Effector memory CD8-positive, alpha-beta T cell (primary cell): ENCODE measurements around the gene CABP7.

ENCODE experiments used
- ATAC-seq: fragments of 150-1000 bp; cut with Tn5 transposase; replicated peaks from 2 replicates; pipeline ENCODE4 v1.10.0; 2021; ENCODE audit warnings: mild to moderate bottlenecking, moderate library complexity
- DNase-seq, 3 experiments: peaks; one replicate each; pipeline ENCODE4 v3.0.0; 2021
- H3K27ac Mint-ChIP-seq, 2 donors: one replicate each; pipeline ENCODE4 v1.8.0; 2022; ENCODE audit warnings: mild to moderate bottlenecking in 2 of 2, mixed read lengths in 2 of 2, moderate library complexity in 2 of 2
- H3K27me3 Mint-ChIP-seq, 2 donors: one replicate each; pipeline ENCODE4 v1.8.0; 2022; ENCODE audit warnings: mixed read lengths in 2 of 2
- H3K36me3 Mint-ChIP-seq: one replicate; pipeline ENCODE4 v1.8.0; 2022; ENCODE audit warnings: mild to moderate bottlenecking, moderate library complexity, mixed read lengths; ENCODE audit not compliant: insufficient read depth
- H3K4me1 Mint-ChIP-seq, 2 donors: one replicate each; pipeline ENCODE4 v1.8.0; 2022; ENCODE audit warnings: low read depth in 2 of 2, mixed read lengths in 2 of 2
- H3K4me3 Mint-ChIP-seq, 2 donors: one replicate each; pipeline ENCODE4 v1.8.0; 2022; ENCODE audit warnings: mild to moderate bottlenecking in 2 of 2, mixed read lengths in 2 of 2, moderate library complexity in 2 of 2
- H3K9me3 Mint-ChIP-seq, 2 donors: one replicate each; pipeline ENCODE4 v1.8.0; 2022; ENCODE audit warnings: mixed read lengths in 2 of 2
- total RNA-seq, 9 experiments: gene quantifications; one replicate each; lab custom pipeline; 2026; lab: John Stamatoyannopoulos, UW

CABP7 gene
- 0.07 to 0.67 (median 0.17) reads per million in 9 experiments for total RNA-seq

- Mint-ChIP-seq H3K36me3 (peaks cover 7% of the 10 kb centered on the region), H3K27me3 (peaks cover 44 to 80% of the 10 kb centered on the region in 2 donors), H3K27ac (no peak within 1 kb of the TSS), H3K4me3 (peak within 1 kb of the TSS; percentile 45 to 68), H3K9me3 (no peaks in the 10 kb centered on the region), H3K4me1 (peaks cover 4 to 6% of the 10 kb centered on the region in 2 donors)
- no peak for ATAC-seq
- no peak for DNase-seq
These were observed at the start of gene CABP7 for GRCh38 chr22:29719899-29720645. Gene CABP7 (plus strand): TSS chr22:29720003. CDS start chr22:29720425, 422 bp downstream.

GRCh38 chr22:29670626-29671025 is 49.2 kb upstream of the CABP7 start:
- H3K4me1 Mint-ChIP-seq = no peaks in the 10 kb centered on the region
- ATAC-seq = no peak
- no peak overlapping the region for H3K4me3 Mint-ChIP-seq

GRCh38 chr22:29673361-29674066 is 46.3 kb upstream of the CABP7 start:
- peak overlapping the region in 1 of 2 donors; percentile 44 for H3K27ac Mint-ChIP-seq

More at GRCh38 chr22:29670626-29671025, 49.2 kb upstream of the CABP7 start:
- Mint-ChIP-seq H3K27ac (no peak overlapping the region), H3K9me3 (no peaks in the 10 kb centered on the region), H3K36me3 (peaks cover 50% of the 10 kb centered on the region), H3K27me3 (no peaks in the 10 kb centered on the region)
- no peak for DNase-seq

GRCh38 chr22:29674121-29674520 is 45.7 kb upstream of the CABP7 start:
- Mint-ChIP-seq H3K36me3 (peaks cover 60% of the 10 kb centered on the region), H3K4me1 (no peaks in the 10 kb centered on the region), H3K9me3 (no peaks in the 10 kb centered on the region), H3K27me3 (no peaks in the 10 kb centered on the region), H3K27ac (peak overlapping the region in 1 of 2 donors; percentile 44), H3K4me3 (no peak overlapping the region)
- ATAC-seq (no peak), DNase-seq (no peak)

More at GRCh38 chr22:29673361-29674066, 46.3 kb upstream of the CABP7 start:
- DNase-seq (no peak), ATAC-seq (no peak)
- no peaks in the 10 kb centered on the region for H3K4me1 Mint-ChIP-seq
- H3K27me3 Mint-ChIP-seq = no peaks in the 10 kb centered on the region
- H3K4me3 Mint-ChIP-seq = no peak overlapping the region
- H3K9me3 Mint-ChIP-seq = no peaks in the 10 kb centered on the region
- peaks cover 61% of the 10 kb centered on the region for H3K36me3 Mint-ChIP-seq

DNA sequence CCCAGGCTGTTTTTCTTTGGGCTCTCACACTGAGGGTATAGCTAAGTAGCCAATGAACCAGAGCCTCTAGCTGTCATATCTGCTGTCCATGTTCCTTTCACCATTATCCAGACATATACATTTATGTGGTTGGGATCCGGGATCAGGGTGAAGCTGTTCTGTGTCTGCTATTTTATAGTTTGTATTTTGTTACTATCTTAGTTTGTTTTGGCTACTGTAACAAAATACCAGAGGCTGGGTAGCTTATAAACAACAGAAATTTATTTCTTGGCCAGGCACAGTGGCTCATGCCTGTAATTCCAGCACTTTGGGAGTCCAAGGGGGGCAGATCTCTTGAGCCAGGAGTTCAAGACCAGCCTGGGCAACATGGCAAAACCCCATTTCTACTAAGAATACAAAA is 40.5 kb upstream of the CABP7 start:
- H3K27ac Mint-ChIP-seq = no peak overlapping the region
- H3K4me3 Mint-ChIP-seq = no peak overlapping the region
- no peaks in the 10 kb centered on the region for H3K27me3 Mint-ChIP-seq
- peaks cover 54% of the 10 kb centered on the region for H3K36me3 Mint-ChIP-seq
- ATAC-seq = no peak
- DNase-seq = no peak
- no peaks in the 10 kb centered on the region for H3K4me1 Mint-ChIP-seq
- H3K9me3 Mint-ChIP-seq = no peaks in the 10 kb centered on the region

DNA sequence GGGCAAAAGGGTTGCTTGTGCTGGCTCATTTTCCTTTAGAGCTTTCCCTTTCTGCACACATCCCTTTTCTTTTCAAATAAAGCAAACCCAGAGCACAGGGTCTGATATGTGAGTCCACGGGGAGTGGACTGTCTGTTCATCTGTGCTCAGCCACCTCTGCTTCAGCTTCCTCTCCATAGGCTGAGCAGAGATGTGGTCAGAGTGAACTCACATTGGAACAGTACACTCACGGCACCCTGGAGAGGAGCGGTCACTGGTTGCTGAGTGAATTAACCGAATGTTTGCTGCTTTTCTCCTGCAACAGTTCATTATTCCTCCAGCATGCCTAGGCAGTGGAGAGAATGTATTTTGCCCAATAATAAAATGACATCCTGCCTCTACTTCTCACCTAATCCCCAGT is 36.3 kb upstream of the CABP7 start:
- H3K36me3 Mint-ChIP-seq = peaks cover 35% of the 10 kb centered on the region

GRCh38 chr22:29684244-29684643 is 35.6 kb upstream of the CABP7 start:
- ATAC-seq (no peak), DNase-seq (no peak)
- Mint-ChIP-seq H3K27ac (no peak overlapping the region), H3K9me3 (no peaks in the 10 kb centered on the region), H3K36me3 (peaks cover 32% of the 10 kb centered on the region), H3K4me1 (no peaks in the 10 kb centered on the region), H3K4me3 (no peak overlapping the region), H3K27me3 (no peaks in the 10 kb centered on the region)

More for the DNA sequence above, 36.3 kb upstream of the CABP7 start:
- Mint-ChIP-seq H3K9me3 (no peaks in the 10 kb centered on the region), H3K27me3 (no peaks in the 10 kb centered on the region), H3K27ac (no peak overlapping the region), H3K4me3 (no peak overlapping the region), H3K4me1 (no peaks in the 10 kb centered on the region)
- ATAC-seq = no peak
- no peak for DNase-seq

- DNase-seq = no peak
- ATAC-seq = no peak
- H3K4me1 Mint-ChIP-seq = no peaks in the 10 kb centered on the region
- no peak overlapping the region for H3K4me3 Mint-ChIP-seq
- H3K27me3 Mint-ChIP-seq = no peaks in the 10 kb centered on the region
- peaks cover 14% of the 10 kb centered on the region for H3K36me3 Mint-ChIP-seq
- H3K9me3 Mint-ChIP-seq = no peaks in the 10 kb centered on the region
- peak overlapping the region in 1 of 2 donors; percentile 65 for H3K27ac Mint-ChIP-seq
These were observed 30.5 kb upstream of the CABP7 start for GRCh38 chr22:29689206-29689879.

GRCh38 chr22:29689880-29690213 is 30.0 kb upstream of the CABP7 start:
- DNase-seq (peak in 1 of 3 experiments; percentile 24), ATAC-seq (no peak)
- H3K4me1 Mint-ChIP-seq = no peaks in the 10 kb centered on the region
- no peaks in the 10 kb centered on the region for H3K9me3 Mint-ChIP-seq
- peak overlapping the region in 1 of 2 donors; percentile 65 for H3K27ac Mint-ChIP-seq
- H3K36me3 Mint-ChIP-seq = peaks cover 12% of the 10 kb centered on the region
- no peak overlapping the region for H3K4me3 Mint-ChIP-seq
- H3K27me3 Mint-ChIP-seq = no peaks in the 10 kb centered on the region

DNA sequence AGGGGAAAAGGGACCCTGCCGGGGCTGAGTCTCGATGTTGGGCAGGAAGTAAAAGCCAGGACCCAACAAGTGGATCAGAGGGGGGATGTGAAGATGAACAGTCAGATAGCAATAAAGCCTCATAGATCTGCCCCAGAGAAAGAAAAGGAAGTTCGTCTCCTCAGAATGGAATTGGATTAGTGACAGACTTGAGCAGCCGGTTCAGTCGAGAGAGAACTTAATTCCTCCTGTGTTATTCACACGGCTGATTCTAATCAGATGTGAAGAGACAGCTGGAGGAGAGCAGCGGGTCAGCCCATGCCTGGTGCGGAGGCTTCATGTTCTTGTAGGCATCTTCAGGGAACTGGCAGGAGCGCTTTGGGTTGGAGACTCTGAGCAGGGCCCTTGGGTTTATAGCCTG is 29.3 kb upstream of the CABP7 start:
- DNase-seq = no peak
- H3K9me3 Mint-ChIP-seq = no peaks in the 10 kb centered on the region
- no peaks in the 10 kb centered on the region for H3K27me3 Mint-ChIP-seq
- H3K36me3 Mint-ChIP-seq = peaks cover 7% of the 10 kb centered on the region
- no peak for ATAC-seq
- H3K27ac Mint-ChIP-seq = peak overlapping the region in 1 of 2 donors; percentile 23
- H3K4me3 Mint-ChIP-seq = no peak overlapping the region
- no peaks in the 10 kb centered on the region for H3K4me1 Mint-ChIP-seq

GRCh38 chr22:29691636-29692326 is 28.0 kb upstream of the CABP7 start:
- H3K27me3 Mint-ChIP-seq = no peaks in the 10 kb centered on the region
- no peak for ATAC-seq
- no peak overlapping the region for H3K4me3 Mint-ChIP-seq
- H3K27ac Mint-ChIP-seq = peak overlapping the region in 1 of 2 donors; percentile 23
- no peak for DNase-seq
- H3K9me3 Mint-ChIP-seq = no peaks in the 10 kb centered on the region
- H3K36me3 Mint-ChIP-seq = peaks cover 14% of the 10 kb centered on the region
- no peaks in the 10 kb centered on the region for H3K4me1 Mint-ChIP-seq

GRCh38 chr22:29692327-29692640 is 27.5 kb upstream of the CABP7 start:
- H3K36me3 Mint-ChIP-seq = peaks cover 14% of the 10 kb centered on the region
- H3K9me3 Mint-ChIP-seq = no peaks in the 10 kb centered on the region
- DNase-seq (no peak), ATAC-seq (no peak)
- no peak overlapping the region for H3K27ac Mint-ChIP-seq
- H3K27me3 Mint-ChIP-seq = no peaks in the 10 kb centered on the region
- no peaks in the 10 kb centered on the region for H3K4me1 Mint-ChIP-seq
- no peak overlapping the region for H3K4me3 Mint-ChIP-seq

GRCh38 chr22:29693161-29693560 is 26.6 kb upstream of the CABP7 start:
- Mint-ChIP-seq H3K9me3 (no peaks in the 10 kb centered on the region), H3K4me3 (no peak overlapping the region), H3K36me3 (peaks cover 19% of the 10 kb centered on the region), H3K4me1 (no peaks in the 10 kb centered on the region), H3K27ac (peak overlapping the region in 1 of 2 donors; percentile 4), H3K27me3 (no peaks in the 10 kb centered on the region)
- no peak for DNase-seq
- no peak for ATAC-seq
